Natural killer cell treated with Interleukin-12 subunit alpha and Interleukin-12 subunit beta and Interleukin-15 and Interleukin-18, amount 100 ng/mL, for 72 hours (primary cell): Measurements from ENCODE around the gene MEST. TPM values are rescaled to one million over a fixed set of nuclear protein-coding genes. Genes with fewer than 3 reads are reported as not detected.
A peak's percentile ranks its signal among the peaks of the same experiment; 100 is the strongest.

Experiments
- ATAC-seq, 2 donors: fragments of 150-1000 bp; cut with Tn5 transposase in 1 of 2; sonication (Bioruptor Pico), chemical (Tn5 transposase) in 1 of 2; 2 replicates each; pipeline ENCODE4 v1.10.0; 2021
- DNase-seq: peaks from one replicate; pipeline ENCODE4 v3.0.0; 2022; ENCODE audit warnings: low spot score
- H3K27ac Mint-ChIP-seq, 2 donors: 1 replicate in 1 of 2; 2 replicates in 1 of 2; pipeline ENCODE4 v1.8.0; 2022; ENCODE audit warnings: mixed read lengths in 2 of 2, mild to moderate bottlenecking in 1 of 2, moderate library complexity in 1 of 2
- H3K27me3 Mint-ChIP-seq, 2 donors: 1 replicate in 1 of 2; 2 replicates in 1 of 2; pipeline ENCODE4 v1.8.0; 2022; ENCODE audit warnings: mixed read lengths in 2 of 2
- H3K36me3 Mint-ChIP-seq: one replicate; pipeline ENCODE4 v1.8.0; 2022; ENCODE audit warnings: mixed read lengths
- H3K4me1 Mint-ChIP-seq, 2 donors: 1 replicate in 1 of 2; 2 replicates in 1 of 2; pipeline ENCODE4 v1.8.0; 2022; ENCODE audit warnings: low read depth in 2 of 2, mixed read lengths in 2 of 2, mild to moderate bottlenecking in 1 of 2
- H3K4me3 Mint-ChIP-seq: one replicate; pipeline ENCODE4 v1.8.0; 2022; ENCODE audit warnings: mixed read lengths
- H3K9me3 Mint-ChIP-seq: 2 replicates; pipeline ENCODE4 v1.8.0; 2022; ENCODE audit warnings: mixed read lengths
- total RNA-seq, 2 donors: library from RNA; stranded (reverse); gene quantifications; one replicate each; pipeline ENCODE4 v1.2.3, GENCODE V29; 2022

MEST gene
- total RNA-seq, 2 donors from 2014 or later, result 0.73 to 1.3 TPM

DNA sequence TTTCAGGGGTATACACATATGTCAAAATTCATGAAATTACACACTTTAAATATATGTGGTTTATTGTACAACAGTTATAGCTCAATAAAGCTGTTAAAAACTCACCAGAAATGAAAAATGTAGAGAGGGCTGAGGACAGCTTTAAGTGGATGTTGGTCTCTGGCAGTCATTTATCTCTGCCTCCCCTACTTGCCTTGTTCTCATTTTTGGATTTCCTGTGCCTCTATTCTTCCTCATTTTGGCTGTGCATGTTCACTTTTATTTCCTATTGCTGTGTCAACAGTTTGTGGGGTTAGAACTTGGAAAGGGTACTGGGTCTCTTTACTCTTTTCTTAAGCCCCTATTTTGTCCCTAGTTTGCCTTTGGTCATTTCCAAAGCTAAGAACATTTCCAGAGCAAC is 18.6 kb upstream of the MEST start:
- ATAC-seq, result no peak
- H3K36me3 Mint-ChIP-seq, result no peaks in the 10 kb centered on the region

DNA sequence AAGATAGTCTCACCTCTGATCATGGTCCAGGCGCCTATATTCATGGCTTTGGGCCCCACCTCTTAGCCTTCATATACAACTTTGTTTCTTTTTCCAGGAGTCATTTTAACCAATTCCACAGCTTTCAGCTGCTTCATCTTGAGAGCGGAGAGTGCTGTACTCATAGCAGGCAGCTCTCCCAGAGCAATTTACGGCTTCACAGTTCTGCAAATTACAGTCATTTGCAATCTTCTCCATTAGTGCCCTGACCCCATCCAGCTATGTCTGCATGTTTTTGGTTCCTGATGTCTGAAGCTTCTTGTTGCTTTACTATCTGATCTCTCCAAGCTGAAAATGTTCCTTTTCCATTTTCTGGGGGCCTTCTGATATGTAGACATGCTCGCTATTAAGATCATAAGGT is 18.0 kb upstream of the MEST start:
- H3K9me3 Mint-ChIP-seq, result no peaks in the 10 kb centered on the region
- DNase-seq, result no peak
- ATAC-seq, result no peak
- no peak overlapping the region for H3K27ac Mint-ChIP-seq
- H3K36me3 Mint-ChIP-seq, result no peaks in the 10 kb centered on the region
- H3K27me3 Mint-ChIP-seq, result peaks cover 20 to 32% of the 10 kb centered on the region in 2 donors
- peaks cover 5 to 9% of the 10 kb centered on the region in 2 donors for H3K4me1 Mint-ChIP-seq
- H3K4me3 Mint-ChIP-seq, result no peak overlapping the region

More for the DNA sequence above, 18.6 kb upstream of the MEST start:
- no peak for DNase-seq
- Mint-ChIP-seq H3K27ac (no peak overlapping the region), H3K9me3 (no peaks in the 10 kb centered on the region), H3K4me3 (no peak overlapping the region), H3K4me1 (peaks cover 5 to 9% of the 10 kb centered on the region in 2 donors), H3K27me3 (peaks cover 22 to 32% of the 10 kb centered on the region in 2 donors)

GRCh38 chr7:130475776-130476175 is 16.1 kb upstream of the MEST start:
- DNase-seq (no peak), ATAC-seq (no peak)
- no peaks in the 10 kb centered on the region for H3K36me3 Mint-ChIP-seq
- H3K27me3 Mint-ChIP-seq, result peaks cover 16 to 19% of the 10 kb centered on the region in 2 donors
- no peaks in the 10 kb centered on the region for H3K9me3 Mint-ChIP-seq
- H3K27ac Mint-ChIP-seq, result no peak overlapping the region
- H3K4me1 Mint-ChIP-seq, result peaks cover 2 to 9% of the 10 kb centered on the region in 2 donors
- H3K4me3 Mint-ChIP-seq, result no peak overlapping the region

GRCh38 chr7:130476297-130477150 is 15.4 kb upstream of the MEST start:
- no peak for DNase-seq
- Mint-ChIP-seq H3K9me3 (no peaks in the 10 kb centered on the region), H3K27me3 (peaks cover 15% of the 10 kb centered on the region in 2 donors), H3K4me3 (peak overlapping the region; percentile 26), H3K4me1 (peaks cover 2 to 9% of the 10 kb centered on the region in 2 donors), H3K36me3 (no peaks in the 10 kb centered on the region), H3K27ac (no peak overlapping the region)
- peak in 1 of 2 donors; percentile 75 for ATAC-seq

GRCh38 chr7:130478991-130479390 is 12.9 kb upstream of the MEST start:
- no peaks in the 10 kb centered on the region for H3K36me3 Mint-ChIP-seq
- DNase-seq (no peak), ATAC-seq (no peak)
- H3K4me1 Mint-ChIP-seq, result peaks cover 2 to 9% of the 10 kb centered on the region in 2 donors
- peaks cover 15 to 24% of the 10 kb centered on the region in 2 donors for H3K27me3 Mint-ChIP-seq
- H3K9me3 Mint-ChIP-seq, result no peaks in the 10 kb centered on the region
- no peak overlapping the region for H3K4me3 Mint-ChIP-seq
- H3K27ac Mint-ChIP-seq, result no peak overlapping the region

DNA sequence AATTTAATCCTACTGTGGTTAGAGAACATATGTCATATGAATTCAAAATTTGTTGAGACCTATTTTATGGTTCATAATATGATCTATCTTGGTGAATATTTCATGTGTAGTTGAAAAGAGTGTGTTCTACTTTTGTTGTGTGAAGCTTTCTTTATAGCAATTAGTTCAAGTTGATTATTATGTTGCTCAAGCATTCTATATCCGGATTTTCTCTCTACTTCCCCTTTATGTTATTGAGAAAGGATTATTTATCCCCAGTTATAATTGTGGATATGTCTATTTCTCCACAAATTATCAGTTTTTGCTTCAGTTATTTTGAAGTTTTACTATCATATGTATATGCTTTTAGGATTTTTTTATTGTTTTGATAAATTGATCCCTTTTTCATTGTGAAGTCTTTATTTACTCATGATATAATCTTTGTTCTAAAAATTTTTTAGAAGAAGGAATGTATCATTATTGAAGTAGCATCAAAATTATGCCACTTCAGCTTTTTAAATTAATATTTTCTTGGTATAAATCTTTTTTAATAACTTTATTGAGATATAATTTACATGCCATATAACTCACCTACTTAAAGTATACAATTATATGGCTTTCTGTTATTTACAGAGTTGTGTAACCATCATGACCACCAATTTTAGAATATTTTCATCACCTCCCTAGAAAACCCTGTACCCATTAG is 12.0 kb upstream of the MEST start:
- H3K9me3 Mint-ChIP-seq, result no peaks in the 10 kb centered on the region
- H3K4me1 Mint-ChIP-seq, result peaks cover 5 to 13% of the 10 kb centered on the region in 2 donors
- H3K4me3 Mint-ChIP-seq, result no peak overlapping the region
- no peak for ATAC-seq
- no peak for DNase-seq
- no peaks in the 10 kb centered on the region for H3K36me3 Mint-ChIP-seq
- no peak overlapping the region for H3K27ac Mint-ChIP-seq
- H3K27me3 Mint-ChIP-seq, result peaks cover 24 to 28% of the 10 kb centered on the region in 2 donors

DNA sequence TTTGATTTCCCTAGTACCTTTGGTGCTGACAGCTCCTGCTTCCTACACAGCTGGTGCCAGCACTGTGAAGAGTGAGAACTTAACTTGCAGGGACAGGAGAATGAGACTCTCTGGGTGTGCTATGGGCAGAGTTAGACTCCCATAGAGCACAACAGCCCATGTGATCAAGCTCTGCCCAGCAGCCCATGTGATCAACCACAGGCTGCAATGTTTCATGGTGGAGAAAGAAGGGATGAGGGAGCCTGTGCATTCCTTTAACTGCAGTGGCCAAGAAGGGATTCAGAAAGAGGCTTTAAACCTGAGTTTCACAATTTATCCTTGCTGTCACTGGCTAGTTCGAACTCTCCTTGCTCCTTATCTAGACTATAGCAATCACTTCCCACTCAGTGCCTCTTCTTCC is 10.0 kb upstream of the MEST start:
- H3K36me3 Mint-ChIP-seq, result no peaks in the 10 kb centered on the region
- no peak overlapping the region for H3K4me3 Mint-ChIP-seq
- peaks cover 17 to 22% of the 10 kb centered on the region in 2 donors for H3K4me1 Mint-ChIP-seq
- DNase-seq (no peak), ATAC-seq (no peak)
- H3K27me3 Mint-ChIP-seq, result peaks cover 29 to 34% of the 10 kb centered on the region in 2 donors
- H3K27ac Mint-ChIP-seq, result no peak overlapping the region
- H3K9me3 Mint-ChIP-seq, result no peaks in the 10 kb centered on the region

- ATAC-seq (no peak), DNase-seq (no peak)
- no peaks in the 10 kb centered on the region for H3K9me3 Mint-ChIP-seq
- peaks cover 21 to 26% of the 10 kb centered on the region in 2 donors for H3K4me1 Mint-ChIP-seq
- peaks cover 34 to 38% of the 10 kb centered on the region in 2 donors for H3K27me3 Mint-ChIP-seq
- no peak overlapping the region for H3K4me3 Mint-ChIP-seq
- no peaks in the 10 kb centered on the region for H3K36me3 Mint-ChIP-seq
- H3K27ac Mint-ChIP-seq, result no peak overlapping the region
Observed at GRCh38 chr7:130483031-130483430, 8.9 kb upstream of the MEST start.

DNA sequence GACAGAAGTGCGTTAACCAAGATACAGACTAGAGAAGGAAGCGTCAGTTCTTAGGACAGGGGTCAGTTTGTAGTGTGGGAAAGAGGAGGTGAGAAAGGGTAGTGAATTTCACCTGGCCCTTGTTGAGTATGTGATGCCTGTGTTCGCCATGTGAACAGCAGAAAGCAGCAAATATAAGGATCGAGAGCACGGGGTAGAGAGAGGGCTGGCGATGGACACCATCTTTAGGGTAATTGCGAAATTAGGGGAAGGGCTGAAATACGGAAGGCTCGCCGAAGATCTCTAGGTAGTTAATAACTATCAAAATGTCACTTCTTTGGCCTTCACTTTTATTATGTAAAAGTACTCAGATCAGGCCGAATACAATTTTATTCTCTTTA is 6.2 kb upstream of the MEST start:
- Mint-ChIP-seq H3K4me3 (peak overlapping the region; percentile 72), H3K27me3 (peaks cover 34 to 39% of the 10 kb centered on the region in 2 donors), H3K36me3 (no peaks in the 10 kb centered on the region), H3K27ac (no peak overlapping the region), H3K4me1 (peaks cover 21 to 26% of the 10 kb centered on the region in 2 donors), H3K9me3 (no peaks in the 10 kb centered on the region)
- ATAC-seq, result no peak
- no peak for DNase-seq

DNA sequence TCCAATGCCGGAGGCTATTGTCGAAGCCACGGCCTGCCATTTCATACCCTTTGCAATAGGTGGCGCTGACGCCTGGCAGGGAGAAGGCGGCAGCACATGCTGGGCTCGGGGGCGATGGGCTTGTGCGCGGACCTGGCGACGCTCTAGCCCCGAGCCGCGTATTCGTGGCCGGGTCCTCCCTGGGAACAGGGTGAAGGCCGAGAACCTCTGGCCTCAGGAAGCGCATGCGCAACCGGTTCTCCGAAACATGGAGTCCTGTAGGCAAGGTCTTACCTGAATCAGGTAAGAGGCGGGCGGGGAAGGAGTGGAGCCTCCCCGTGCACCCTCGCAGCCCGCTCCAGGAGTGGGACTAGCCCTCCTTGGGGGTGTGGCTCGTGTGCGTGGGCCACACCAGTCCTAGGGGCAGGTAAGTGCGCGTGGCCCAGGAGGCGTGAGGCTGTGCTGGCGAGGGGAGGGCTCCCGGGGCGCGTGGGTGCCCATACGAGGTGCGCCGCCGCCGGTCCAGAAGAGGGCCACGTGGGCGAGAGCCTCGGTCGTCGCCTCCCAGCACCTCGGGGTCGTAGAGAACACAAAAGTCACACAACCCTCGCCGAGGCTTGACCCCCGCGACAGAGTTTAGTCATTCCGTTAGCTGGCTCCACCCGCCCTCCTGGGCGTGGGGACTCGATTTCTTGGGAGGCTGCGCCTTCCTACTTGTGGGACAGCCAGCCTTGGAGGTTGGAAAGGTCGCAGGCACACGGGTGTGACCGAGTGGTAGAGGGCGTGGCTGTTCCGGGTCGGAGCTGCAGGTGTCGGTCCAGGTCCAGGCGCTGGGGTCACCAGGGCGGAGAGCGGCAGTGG is 5.6 kb upstream of the MEST start:
- DNase-seq (peak; percentile 62), ATAC-seq (peak; percentile 64 to 79)
- Mint-ChIP-seq H3K27ac (no peak overlapping the region), H3K9me3 (no peaks in the 10 kb centered on the region), H3K4me3 (peak overlapping the region; percentile 72), H3K36me3 (no peaks in the 10 kb centered on the region), H3K4me1 (peaks cover 23 to 26% of the 10 kb centered on the region in 2 donors), H3K27me3 (peaks cover 34 to 42% of the 10 kb centered on the region in 2 donors)

DNA sequence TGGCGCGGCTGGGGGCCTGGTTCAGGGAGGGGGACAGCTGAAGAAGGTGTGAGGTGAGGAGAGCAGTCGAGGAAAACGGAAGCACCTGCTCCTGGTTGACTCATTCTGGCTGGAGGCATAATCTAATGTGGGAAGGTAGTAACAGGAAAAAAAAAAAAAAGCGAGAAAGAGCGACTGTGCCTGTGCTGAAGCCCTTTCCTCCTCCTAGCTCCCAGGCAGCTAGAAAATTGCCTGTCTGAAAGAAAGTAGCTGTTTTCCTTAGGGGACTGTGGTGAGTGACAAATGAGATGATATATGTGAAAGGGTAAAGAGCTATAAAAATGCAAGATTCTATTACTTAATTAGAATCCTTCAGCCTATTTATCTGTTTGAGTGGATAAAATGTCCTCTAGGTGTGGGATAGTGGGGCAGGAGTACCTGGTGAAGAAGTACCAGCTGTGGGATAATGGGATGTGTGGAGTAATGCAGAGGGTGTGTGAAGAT is 4.9 kb upstream of the MEST start:
- H3K27me3 Mint-ChIP-seq, result peaks cover 34 to 40% of the 10 kb centered on the region in 2 donors
- no peaks in the 10 kb centered on the region for H3K9me3 Mint-ChIP-seq
- no peak overlapping the region for H3K27ac Mint-ChIP-seq
- H3K4me3 Mint-ChIP-seq, result peak overlapping the region; percentile 72
- ATAC-seq (no peak), DNase-seq (no peak)
- peaks cover 23 to 26% of the 10 kb centered on the region in 2 donors for H3K4me1 Mint-ChIP-seq
- no peaks in the 10 kb centered on the region for H3K36me3 Mint-ChIP-seq

- DNase-seq (no peak), ATAC-seq (no peak)
- H3K9me3 Mint-ChIP-seq, result no peaks in the 10 kb centered on the region
- H3K36me3 Mint-ChIP-seq, result no peaks in the 10 kb centered on the region
- peaks cover 29 to 31% of the 10 kb centered on the region in 2 donors for H3K4me1 Mint-ChIP-seq
- H3K27ac Mint-ChIP-seq, result no peak overlapping the region
- peaks cover 41% of the 10 kb centered on the region in 2 donors for H3K27me3 Mint-ChIP-seq
- no peak overlapping the region for H3K4me3 Mint-ChIP-seq
Observed at GRCh38 chr7:130488392-130489139, 3.3 kb upstream of the MEST start.
